ENCODE measurements around the gene NCR3LG1. TPM values are rescaled to one million over a fixed set of nuclear protein-coding genes. Genes with fewer than 3 reads are reported as not detected.

NCR3LG1 gene
- polyA plus RNA-seq, 2 of the 4 experiments (the other 2 are of a cell fraction) = 1.1 to 2.4 TPM

DNA sequence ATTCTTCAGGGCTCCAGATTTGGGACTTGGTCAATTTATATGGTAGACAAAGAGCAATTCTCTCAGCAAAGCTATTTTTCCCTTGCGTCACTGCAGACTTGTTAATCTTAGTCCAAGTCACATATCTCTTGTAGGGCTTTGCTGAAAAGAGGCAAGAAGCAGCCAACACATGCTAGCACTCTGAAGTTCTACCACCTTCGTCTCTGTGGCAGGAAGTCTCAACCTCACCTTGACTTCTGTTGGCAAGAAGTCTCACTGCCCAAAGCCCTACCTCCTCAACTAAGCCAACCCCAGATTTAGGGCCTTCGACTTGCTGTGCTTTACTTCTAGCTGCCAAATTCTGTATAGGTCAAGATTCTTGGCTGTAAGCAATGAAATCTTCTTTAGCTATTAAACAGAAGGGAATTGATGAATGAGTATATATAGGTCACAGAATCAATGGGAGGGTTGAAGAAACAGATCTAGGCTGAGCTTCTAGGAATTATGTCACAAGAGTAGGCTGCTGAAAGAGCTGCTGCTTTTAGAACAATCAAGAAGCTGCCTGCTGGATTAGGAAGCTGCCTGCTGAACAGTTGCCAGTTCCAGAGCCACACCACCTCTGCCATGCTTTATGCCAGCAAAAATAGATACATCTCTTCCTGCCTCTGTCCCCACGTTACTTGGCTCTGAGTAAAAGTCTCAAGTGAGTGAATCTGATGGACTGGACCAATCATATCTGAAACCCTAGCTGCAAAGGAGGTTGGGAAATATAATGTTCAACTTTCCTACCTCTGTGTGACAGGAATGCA lies 17.6 kb upstream of the NCR3LG1 start:
- Histone ChIP-seq H3K4me1 (no peaks in the 10 kb centered on the region), H3K4me3 (no peak overlapping the region), H3K4me2 (no peak overlapping the region), H3K9me3 (no peaks in the 10 kb centered on the region), H3K27ac (no peak overlapping the region)
- ATAC-seq = no peak
- no peak for DNase-seq (ENCODE audit: low read depth in 1 of 2, low spot score in 1 of 2)
- ChIA-PET POLR2A (no interaction called here), CTCF (interaction anchor here (1.0 to 1.7 kb wide), 3 partner anchors 9 to 50 kb away, joined by 3 to 5 read pairs (median 4); no protein-coding TSS in a partner anchor)
- WGBS (ENCODE audit: missing lambda C conversion rate) = 76% methylated on average over 4 of the region's 4 CpGs
- TF ChIP-seq ESRRA (IDR thresholded peaks at IDR 0.05; ENCODE audit: borderline replicate concordance, low read length) (no peak), CHD2 (IDR thresholded peaks at IDR 0.05; ENCODE audit: low read length, partially characterized antibody) (no peak), EP300 (IDR thresholded peaks at IDR 0.05) (no peak), MAZ (IDR thresholded peaks at IDR 0.05; ENCODE audit: borderline replicate concordance, low read depth, low read length) (no peak), NPAS2 (CRISPR knock-in tag; IDR thresholded peaks at IDR 0.05; ENCODE audit: borderline replicate concordance) (no peak), RNF2 (IDR thresholded peaks at IDR 0.05; ENCODE audit: borderline replicate concordance, low read depth) (no peak), KDM5A (IDR thresholded peaks at IDR 0.05) (no peak), EHF (CRISPR knock-in tag; IDR thresholded peaks at IDR 0.05) (no peak)
- TF ChIP-seq, protein P1, sequence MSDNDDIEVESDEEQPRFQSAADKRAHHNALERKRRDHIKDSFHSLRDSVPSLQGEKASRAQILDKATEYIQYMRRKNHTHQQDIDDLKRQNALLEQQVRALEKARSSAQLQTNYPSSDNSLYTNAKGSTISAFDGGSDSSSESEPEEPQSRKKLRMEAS (IDR thresholded peaks at IDR 0.05) = no peak
- TF ChIP-seq, protein P2, sequence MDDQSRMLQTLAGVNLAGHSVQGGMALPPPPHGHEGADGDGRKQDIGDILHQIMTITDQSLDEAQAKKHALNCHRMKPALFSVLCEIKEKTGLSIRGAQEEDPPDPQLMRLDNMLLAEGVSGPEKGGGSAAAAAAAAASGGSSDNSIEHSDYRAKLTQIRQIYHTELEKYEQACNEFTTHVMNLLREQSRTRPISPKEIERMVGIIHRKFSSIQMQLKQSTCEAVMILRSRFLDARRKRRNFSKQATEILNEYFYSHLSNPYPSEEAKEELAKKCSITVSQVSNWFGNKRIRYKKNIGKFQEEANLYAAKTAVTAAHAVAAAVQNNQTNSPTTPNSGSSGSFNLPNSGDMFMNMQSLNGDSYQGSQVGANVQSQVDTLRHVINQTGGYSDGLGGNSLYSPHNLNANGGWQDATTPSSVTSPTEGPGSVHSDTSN (IDR thresholded peaks at IDR 0.05) = no peak
- TF ChIP-seq, protein P3, sequence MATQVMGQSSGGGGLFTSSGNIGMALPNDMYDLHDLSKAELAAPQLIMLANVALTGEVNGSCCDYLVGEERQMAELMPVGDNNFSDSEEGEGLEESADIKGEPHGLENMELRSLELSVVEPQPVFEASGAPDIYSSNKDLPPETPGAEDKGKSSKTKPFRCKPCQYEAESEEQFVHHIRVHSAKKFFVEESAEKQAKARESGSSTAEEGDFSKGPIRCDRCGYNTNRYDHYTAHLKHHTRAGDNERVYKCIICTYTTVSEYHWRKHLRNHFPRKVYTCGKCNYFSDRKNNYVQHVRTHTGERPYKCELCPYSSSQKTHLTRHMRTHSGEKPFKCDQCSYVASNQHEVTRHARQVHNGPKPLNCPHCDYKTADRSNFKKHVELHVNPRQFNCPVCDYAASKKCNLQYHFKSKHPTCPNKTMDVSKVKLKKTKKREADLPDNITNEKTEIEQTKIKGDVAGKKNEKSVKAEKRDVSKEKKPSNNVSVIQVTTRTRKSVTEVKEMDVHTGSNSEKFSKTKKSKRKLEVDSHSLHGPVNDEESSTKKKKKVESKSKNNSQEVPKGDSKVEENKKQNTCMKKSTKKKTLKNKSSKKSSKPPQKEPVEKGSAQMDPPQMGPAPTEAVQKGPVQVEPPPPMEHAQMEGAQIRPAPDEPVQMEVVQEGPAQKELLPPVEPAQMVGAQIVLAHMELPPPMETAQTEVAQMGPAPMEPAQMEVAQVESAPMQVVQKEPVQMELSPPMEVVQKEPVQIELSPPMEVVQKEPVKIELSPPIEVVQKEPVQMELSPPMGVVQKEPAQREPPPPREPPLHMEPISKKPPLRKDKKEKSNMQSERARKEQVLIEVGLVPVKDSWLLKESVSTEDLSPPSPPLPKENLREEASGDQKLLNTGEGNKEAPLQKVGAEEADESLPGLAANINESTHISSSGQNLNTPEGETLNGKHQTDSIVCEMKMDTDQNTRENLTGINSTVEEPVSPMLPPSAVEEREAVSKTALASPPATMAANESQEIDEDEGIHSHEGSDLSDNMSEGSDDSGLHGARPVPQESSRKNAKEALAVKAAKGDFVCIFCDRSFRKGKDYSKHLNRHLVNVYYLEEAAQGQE (IDR thresholded peaks at IDR 0.05) = no peak
- no peak for FAIRE-seq

DNA sequence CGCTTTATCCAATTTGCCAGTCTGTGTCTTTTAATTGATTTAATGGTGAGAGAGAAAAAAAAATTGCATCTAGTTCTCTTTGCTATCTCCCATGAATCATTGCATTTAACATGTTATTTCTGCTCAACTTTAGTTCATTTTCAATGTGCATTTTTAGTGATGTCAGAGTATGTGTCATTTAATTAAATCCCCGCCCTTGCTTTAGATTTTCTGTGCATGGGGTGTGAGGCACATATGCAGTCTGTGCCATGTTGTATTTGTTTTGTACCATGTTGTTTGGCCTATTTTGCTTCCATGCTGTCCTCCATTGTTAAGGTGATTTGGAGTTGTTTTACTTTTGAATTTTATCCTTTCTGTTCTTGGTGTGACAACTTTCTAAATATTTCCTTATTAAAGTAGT lies 8.3 kb upstream of the NCR3LG1 start:
- Histone ChIP-seq H3K9me3 (no peaks in the 10 kb centered on the region), H3K4me2 (no peak overlapping the region), H3K27ac (no peak overlapping the region), H3K4me1 (no peaks in the 10 kb centered on the region), H3K4me3 (no peak overlapping the region)
- ChIA-PET CTCF (no interaction called here), POLR2A (no interaction called here)
- ATAC-seq = no peak
- no peak for DNase-seq (ENCODE audit: low read depth in 1 of 2, low spot score in 1 of 2)
- FAIRE-seq = no peak
- WGBS (ENCODE audit: missing lambda C conversion rate) = 93% methylated on average over 2 of the region's 2 CpGs
- no peak for TF ChIP-seq HOXB13 (CRISPR knock-in tag; IDR thresholded peaks at IDR 0.05; ENCODE audit: low read depth)
- TF ChIP-seq FOSL2 (IDR thresholded peaks at IDR 0.05) = no peak
- TF ChIP-seq FOSL2 (CRISPR knock-in tag; IDR thresholded peaks at IDR 0.05) = no peak
- no peak for TF ChIP-seq RFX5 (IDR thresholded peaks at IDR 0.05)
- TF ChIP-seq MAZ (IDR thresholded peaks at IDR 0.05; ENCODE audit: borderline replicate concordance, low read depth, low read length) = no peak
- no peak for TF ChIP-seq ESRRA (IDR thresholded peaks at IDR 0.05; ENCODE audit: borderline replicate concordance, low read length)
- TF ChIP-seq EHF (CRISPR knock-in tag; IDR thresholded peaks at IDR 0.05) = no peak
- TF ChIP-seq KDM1A (IDR thresholded peaks at IDR 0.05; ENCODE audit: low read depth) = no peak
- TF ChIP-seq RNF2 (IDR thresholded peaks at IDR 0.05; ENCODE audit: borderline replicate concordance, low read depth) = no peak
- TF ChIP-seq GATA3 (IDR thresholded peaks at IDR 0.05; ENCODE audit: borderline replicate concordance) = no peak
- TF ChIP-seq RCOR1 (IDR thresholded peaks at IDR 0.05; ENCODE audit: low read depth, low read length) = no peak
- TF ChIP-seq, protein P3 (IDR thresholded peaks at IDR 0.05) = no peak
- no peak for TF ChIP-seq EP300 (IDR thresholded peaks at IDR 0.05)
- TF ChIP-seq, protein P4, sequence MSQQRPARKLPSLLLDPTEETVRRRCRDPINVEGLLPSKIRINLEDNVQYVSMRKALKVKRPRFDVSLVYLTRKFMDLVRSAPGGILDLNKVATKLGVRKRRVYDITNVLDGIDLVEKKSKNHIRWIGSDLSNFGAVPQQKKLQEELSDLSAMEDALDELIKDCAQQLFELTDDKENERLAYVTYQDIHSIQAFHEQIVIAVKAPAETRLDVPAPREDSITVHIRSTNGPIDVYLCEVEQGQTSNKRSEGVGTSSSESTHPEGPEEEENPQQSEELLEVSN (IDR thresholded peaks at IDR 0.05; ENCODE audit: borderline replicate concordance, low read depth) = no peak
- no peak for TF ChIP-seq FOXS1 (CRISPR knock-in tag; IDR thresholded peaks at IDR 0.05)
- TF ChIP-seq MAFK (IDR thresholded peaks at IDR 0.05; ENCODE audit: partially characterized antibody) = no peak
- no peak for TF ChIP-seq HDAC2 (IDR thresholded peaks at IDR 0.05)
- TF ChIP-seq, protein P5, sequence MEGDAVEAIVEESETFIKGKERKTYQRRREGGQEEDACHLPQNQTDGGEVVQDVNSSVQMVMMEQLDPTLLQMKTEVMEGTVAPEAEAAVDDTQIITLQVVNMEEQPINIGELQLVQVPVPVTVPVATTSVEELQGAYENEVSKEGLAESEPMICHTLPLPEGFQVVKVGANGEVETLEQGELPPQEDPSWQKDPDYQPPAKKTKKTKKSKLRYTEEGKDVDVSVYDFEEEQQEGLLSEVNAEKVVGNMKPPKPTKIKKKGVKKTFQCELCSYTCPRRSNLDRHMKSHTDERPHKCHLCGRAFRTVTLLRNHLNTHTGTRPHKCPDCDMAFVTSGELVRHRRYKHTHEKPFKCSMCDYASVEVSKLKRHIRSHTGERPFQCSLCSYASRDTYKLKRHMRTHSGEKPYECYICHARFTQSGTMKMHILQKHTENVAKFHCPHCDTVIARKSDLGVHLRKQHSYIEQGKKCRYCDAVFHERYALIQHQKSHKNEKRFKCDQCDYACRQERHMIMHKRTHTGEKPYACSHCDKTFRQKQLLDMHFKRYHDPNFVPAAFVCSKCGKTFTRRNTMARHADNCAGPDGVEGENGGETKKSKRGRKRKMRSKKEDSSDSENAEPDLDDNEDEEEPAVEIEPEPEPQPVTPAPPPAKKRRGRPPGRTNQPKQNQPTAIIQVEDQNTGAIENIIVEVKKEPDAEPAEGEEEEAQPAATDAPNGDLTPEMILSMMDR (IDR thresholded peaks at IDR 0.05) = no peak

All from A549 (cell line).